Right atrium auricular region (tissue), 2 donors: ENCODE measurements around the gene TMC2. TPM values are rescaled to one million over a fixed set of nuclear protein-coding genes. Genes with fewer than 3 reads are reported as not detected.
"Not testable (repeated sequence)": the region's sequence is repeated elsewhere in the genome, so short reads cannot be mapped to it uniquely, and the experiment has no call there.

Experiments
- DNase-seq: peaks from one replicate; pipeline ENCODE4 v3.0.0-alpha.2; 2019; ENCODE audit warnings: low spot score
- H3K27ac ChIP-seq, 2 donors: fragments of 200-600 bp; sonication (generic); 1 replicate in 1 of 2; 2 replicates in 1 of 2; pipeline ENCODE4 v1.5.1; 2016 to 2019
- H3K27me3 ChIP-seq, 2 donors: fragments of 200-600 bp; sonication (generic); one replicate each; pipeline versions ENCODE4 v1.5.1 to v1.6.0; 2017 to 2019
- H3K36me3 ChIP-seq: fragments of 200-600 bp; sonication (generic); one replicate; pipeline ENCODE4 v1.5.1; 2016
- H3K4me1 ChIP-seq, 2 donors: fragments of 200-600 bp; sonication (generic); one replicate each; pipeline versions ENCODE4 v1.5.1 to v1.6.0; 2017 to 2019
- H3K4me3 ChIP-seq, 2 donors: fragments of 200-600 bp; sonication (generic); 1 replicate in 1 of 2; 2 replicates in 1 of 2; pipeline ENCODE4 v1.5.1; 2017 to 2019; ENCODE audit warnings: mild to moderate bottlenecking in 1 of 2, moderate library complexity in 1 of 2
- H3K9me3 ChIP-seq, 2 donors: fragments of 200-600 bp; sonication (generic); one replicate each; pipeline ENCODE4 v1.5.1; 2019
- CTCF ChIP-seq, 2 donors: fragments of 200-600 bp; sonication (generic); IDR thresholded peaks; one replicate each; pipeline ENCODE4 v1.5.1; 2019; ENCODE audit warnings: antibody characterized with exemption in 2 of 2
- total RNA-seq, 2 donors: library from RNA; depleted of rRNA; stranded (reverse); fragments of >200 nt; gene quantifications; one replicate each; pipeline ENCODE4 v1.1.0, GENCODE V29; 2016

TMC2 gene
- total RNA-seq, 2 donors from 2014 or later: not detected

GRCh38 chr20:2518096-2518495 lies 18.3 kb upstream of the TMC2 start:
- H3K27me3 ChIP-seq: no peaks in the 10 kb centered on the region
- no peaks in the 10 kb centered on the region for H3K4me1 ChIP-seq
- H3K36me3 ChIP-seq: no peaks in the 10 kb centered on the region
- H3K4me3 ChIP-seq: no peak overlapping the region
- H3K9me3 ChIP-seq: no peaks in the 10 kb centered on the region
- DNase-seq: no peak
- TF ChIP-seq CTCF (IDR thresholded peaks at IDR 0.05): no peak
- H3K27ac ChIP-seq: no peak overlapping the region

- Histone ChIP-seq H3K4me3 (no peak overlapping the region), H3K36me3 (no peaks in the 10 kb centered on the region), H3K27ac (no peak overlapping the region), H3K4me1 (peaks cover 0 to under 1% of the 10 kb centered on the region in 2 donors), H3K27me3 (no peaks in the 10 kb centered on the region), H3K9me3 (no peaks in the 10 kb centered on the region)
- TF ChIP-seq CTCF (IDR thresholded peaks at IDR 0.05): no peak
- DNase-seq: no peak
Measured at GRCh38 chr20:2518558-2518957, 17.8 kb upstream of the TMC2 start.

GRCh38 chr20:2519115-2519809 lies 17.1 kb upstream of the TMC2 start:
- no peaks in the 10 kb centered on the region for H3K27me3 ChIP-seq
- no peak overlapping the region for H3K4me3 ChIP-seq
- H3K27ac ChIP-seq: no peak overlapping the region
- no peak for DNase-seq
- peaks cover 0 to 7% of the 10 kb centered on the region in 2 donors for H3K4me1 ChIP-seq
- TF ChIP-seq CTCF (IDR thresholded peaks at IDR 0.05): no peak
- H3K9me3 ChIP-seq: no peaks in the 10 kb centered on the region
- no peaks in the 10 kb centered on the region for H3K36me3 ChIP-seq

- H3K36me3 ChIP-seq: no peaks in the 10 kb centered on the region
- H3K27me3 ChIP-seq: no peaks in the 10 kb centered on the region
- H3K4me1 ChIP-seq: peaks cover 0 to 13% of the 10 kb centered on the region in 2 donors
- TF ChIP-seq CTCF (IDR thresholded peaks at IDR 0.05): no peak
- no peak overlapping the region for H3K4me3 ChIP-seq
- no peak for DNase-seq
- no peak overlapping the region for H3K27ac ChIP-seq
- H3K9me3 ChIP-seq: no peaks in the 10 kb centered on the region
Measured at GRCh38 chr20:2520617-2521016, 15.8 kb upstream of the TMC2 start.

GRCh38 chr20:2521369-2522305 lies 14.7 kb upstream of the TMC2 start:
- Histone ChIP-seq H3K9me3 (no peaks in the 10 kb centered on the region), H3K27me3 (no peaks in the 10 kb centered on the region), H3K36me3 (no peaks in the 10 kb centered on the region), H3K4me3 (no peak overlapping the region), H3K4me1 (peaks cover 0 to 13% of the 10 kb centered on the region in 2 donors), H3K27ac (no peak overlapping the region)
- peak; percentile 82 to 87 for TF ChIP-seq CTCF (IDR thresholded peaks at IDR 0.05)
- DNase-seq: no peak

- peaks cover 0 to 13% of the 10 kb centered on the region in 2 donors for H3K4me1 ChIP-seq
- H3K36me3 ChIP-seq, DNase-seq, H3K27me3 ChIP-seq, H3K4me3 ChIP-seq, H3K9me3 ChIP-seq, H3K27ac ChIP-seq: not testable (repeated sequence)
Measured at GRCh38 chr20:2522826-2523429, 13.4 kb upstream of the TMC2 start.
